HepG2 (cell line): ENCODE data around the gene AJUBA. TPM values are rescaled to one million over a fixed set of nuclear protein-coding genes. Genes with fewer than 3 reads are reported as not detected.
"Not testable (repeated sequence)": the region's sequence is repeated elsewhere in the genome, so short reads cannot be mapped to it uniquely, and the experiment has no call there.

Experiments
- ATF7 ChIP-seq, 2 experiments: fragments of 450-650 bp in 1 of 2; sonication (generic) in 1 of 2; formaldehyde crosslinking in 1 of 2; IDR thresholded peaks; 2 replicates each; pipeline versions ENCODE4 v1.4.0 to v1.6.1; 2016 to 2020; ENCODE audit warnings: antibody characterized with exemption in 1 of 2, mild to moderate bottlenecking in 1 of 2, missing genetic modification reagents in 1 of 2
- BCL3 ChIP-seq: sonication (generic); formaldehyde crosslinking; IDR thresholded peaks from 2 replicates; pipeline ENCODE4 v1.5.1; 2020; ENCODE audit warnings: mild to moderate bottlenecking, missing genetic modification reagents, moderate library complexity
- ERF ChIP-seq: IDR thresholded peaks from 2 replicates; pipeline ENCODE4 v1.6.1; 2018; ENCODE audit warnings: missing biosample characterization, missing genetic modification reagents
- FOXA3 ChIP-seq: IDR thresholded peaks from 2 replicates; pipeline ENCODE4 v1.6.1; 2016; ENCODE audit warnings: missing genetic modification reagents, missing compliant biosample characterization
- FUBP1 ChIP-seq: sonication (generic); formaldehyde crosslinking; IDR thresholded peaks from 2 replicates; pipeline ENCODE4 v1.5.1; 2020; ENCODE audit warnings: missing genetic modification reagents, mild to moderate bottlenecking, borderline replicate concordance
- HDAC2 ChIP-seq: sonication (generic); formaldehyde crosslinking; IDR thresholded peaks from 2 replicates; pipeline ENCODE4 v1.4.0; 2020; ENCODE audit warnings: missing genetic modification reagents
- NCOA1 ChIP-seq: sonication (generic); formaldehyde crosslinking; IDR thresholded peaks from 2 replicates; pipeline ENCODE4 v1.9.0; 2021; ENCODE audit warnings: missing genetic modification reagents
- NONO ChIP-seq, 2 experiments: fragments of 450-650 bp in 1 of 2; sonication (generic) in 1 of 2; formaldehyde crosslinking in 1 of 2; IDR thresholded peaks in 1 of 2; conservative IDR thresholded peaks in 1 of 2; 2 replicates each; pipeline versions ENCODE4 v1.6.1 to v1.8.0; 2017 to 2022; ENCODE audit warnings: mild to moderate bottlenecking in 1 of 2, missing genetic modification reagents in 1 of 2, moderate library complexity in 1 of 2
- NR2F6 ChIP-seq, 2 experiments: IDR thresholded peaks; 2 replicates each; pipeline ENCODE4 v1.6.1; 2016; ENCODE audit warnings: antibody characterized with exemption in 1 of 2, mild to moderate bottlenecking in 1 of 2
- THYN1 ChIP-seq: sonication (generic); formaldehyde crosslinking; IDR thresholded peaks from 2 replicates; pipeline ENCODE4 v1.8.1; 2023; ENCODE audit warnings: low read depth, mild to moderate bottlenecking, moderate library complexity, missing genetic modification reagents, borderline replicate concordance
- ZBTB25 ChIP-seq: IDR thresholded peaks from 2 replicates; pipeline ENCODE4 v1.6.1; 2018; ENCODE audit warnings: missing genetic modification reagents
- ZMYM4 ChIP-seq: sonication (generic); formaldehyde crosslinking; IDR thresholded peaks from 2 replicates; pipeline ENCODE4 v1.8.1; 2023; ENCODE audit warnings: mild to moderate bottlenecking, missing genetic modification reagents
- ZNF552 ChIP-seq: sonication (generic); formaldehyde crosslinking; IDR thresholded peaks from 2 replicates; pipeline ENCODE4 v1.9.0; 2022; ENCODE audit warnings: missing genetic modification reagents, mild to moderate bottlenecking, borderline replicate concordance
- ZNF563 ChIP-seq: sonication (generic); formaldehyde crosslinking; IDR thresholded peaks from 2 replicates; pipeline ENCODE4 v1.8.0; 2022; ENCODE audit warnings: mild to moderate bottlenecking, moderate library complexity, missing genetic modification reagents
- ZNF572 ChIP-seq: sonication (generic); formaldehyde crosslinking; IDR thresholded peaks from 2 replicates; pipeline ENCODE4 v1.5.1; 2020; ENCODE audit warnings: mild to moderate bottlenecking, missing genetic modification reagents
- ZNF800 ChIP-seq: sonication (generic); formaldehyde crosslinking; IDR thresholded peaks from 2 replicates; pipeline ENCODE4 v1.4.0; 2020; ENCODE audit warnings: missing genetic modification reagents
- polyA plus RNA-seq, 8 experiments: library from polyadenylated mRNA; depleted of rRNA in 3 of 8; stranded (reverse) in 7 of 8; unstranded in 1 of 8; fragments of >200 nt; fragmentation: Illumina TruSeq in 4 of 8; extraction: Trizol in 4 of 8; gene quantifications; 2 replicates each; pipeline versions ENCODE4 v1.2.1 to v1.2.3, GENCODE V29; 2011 to 2016; ENCODE audit warnings: low read depth in 4 of 8, missing spikeins in 1 of 8, mixed read lengths in 1 of 8; ENCODE audit not compliant: insufficient read depth in 1 of 8
- total RNA-seq, 5 experiments: library from RNA; depleted of rRNA; stranded (reverse); fragments of >200 nt; fragmentation: Illumina TruSeq; extraction: Trizol; gene quantifications; 2 replicates each; pipeline ENCODE4 v1.2.3, GENCODE V29; 2016; ENCODE audit warnings: low read depth in 1 of 5

The AJUBA gene
- total and polyA plus RNA-seq, 2 of the 13 experiments (the other 11 are each of a cell fraction or from before 2014, with no cell fraction given), result 157 to 241 TPM

GRCh38 chr14:22965916-22966782 is 16.2 kb downstream of the AJUBA start (continued):
- peak; percentile 83; the same call in 1 of the 2 replicates for TF ChIP-seq ZNF563
- TF ChIP-seq FOXA3, result peak; percentile 56
- peak; percentile 13; the same call in 1 of the 2 replicates for TF ChIP-seq ERF
- peak; percentile 78; the same call in 1 of the 2 replicates for TF ChIP-seq ZNF800 (CRISPR knock-in tag)
- TF ChIP-seq FUBP1 (CRISPR knock-in tag), result peak; percentile 80; the same call in 1 of the 2 replicates
- TF ChIP-seq ZBTB25 (CRISPR knock-in tag), result 0 out of 2 replicates have a peak, but pooled peaks have one; percentile 41
- peak; percentile 43 for TF ChIP-seq NR2F6 (IDR thresholded peaks at IDR 0.05)
- peak; percentile 78 for TF ChIP-seq NR2F6 (CRISPR knock-in tag; IDR thresholded peaks at IDR 0.05)
- TF ChIP-seq THYN1, result peak; percentile 25; the same call in 1 of the 2 replicates
- TF ChIP-seq ZNF572, result peak; percentile 33; the same call in 1 of the 2 replicates
- peak; percentile 87 for TF ChIP-seq HDAC2 (CRISPR knock-in tag)
- peak; percentile 66; the same call in 1 of the 2 replicates for TF ChIP-seq BCL3 (CRISPR knock-in tag)
- TF ChIP-seq NONO (IDR thresholded peaks at IDR 0.05); ATF7 (CRISPR knock-in tag; IDR thresholded peaks at IDR 0.05): not testable (repeated sequence)
- TF ChIP-seq NONO (CRISPR knock-in tag; conservative IDR thresholded peaks at IDR 0.05), result peak; percentile 91
- 0 out of 2 replicates have a peak, but pooled peaks have one; percentile 70 for TF ChIP-seq ZNF552 (CRISPR knock-in tag)
- TF ChIP-seq ZMYM4 (CRISPR knock-in tag), result peak; percentile 86
- TF ChIP-seq NCOA1 (CRISPR knock-in tag), result peak; percentile 92
- TF ChIP-seq ATF7 (IDR thresholded peaks at IDR 0.05), result peak; percentile 95
